Activated CD4-positive, alpha-beta T cell treated with anti-CD3 and anti-CD28 coated beads, Interleukin-2, amount 50 U/mL, for 16 hours (primary cell): Measurements from ENCODE around the gene SLC35A1.
"Not testable (repeated sequence)": the region's sequence is repeated elsewhere in the genome, so short reads cannot be mapped to it uniquely, and the experiment has no call there.

ENCODE experiments used
- DNase-seq: peaks from one replicate; pipeline ENCODE4 v3.0.0-alpha.2; 2020

SLC35A1 gene, protein sequence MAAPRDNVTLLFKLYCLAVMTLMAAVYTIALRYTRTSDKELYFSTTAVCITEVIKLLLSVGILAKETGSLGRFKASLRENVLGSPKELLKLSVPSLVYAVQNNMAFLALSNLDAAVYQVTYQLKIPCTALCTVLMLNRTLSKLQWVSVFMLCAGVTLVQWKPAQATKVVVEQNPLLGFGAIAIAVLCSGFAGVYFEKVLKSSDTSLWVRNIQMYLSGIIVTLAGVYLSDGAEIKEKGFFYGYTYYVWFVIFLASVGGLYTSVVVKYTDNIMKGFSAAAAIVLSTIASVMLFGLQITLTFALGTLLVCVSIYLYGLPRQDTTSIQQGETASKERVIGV

DNA sequence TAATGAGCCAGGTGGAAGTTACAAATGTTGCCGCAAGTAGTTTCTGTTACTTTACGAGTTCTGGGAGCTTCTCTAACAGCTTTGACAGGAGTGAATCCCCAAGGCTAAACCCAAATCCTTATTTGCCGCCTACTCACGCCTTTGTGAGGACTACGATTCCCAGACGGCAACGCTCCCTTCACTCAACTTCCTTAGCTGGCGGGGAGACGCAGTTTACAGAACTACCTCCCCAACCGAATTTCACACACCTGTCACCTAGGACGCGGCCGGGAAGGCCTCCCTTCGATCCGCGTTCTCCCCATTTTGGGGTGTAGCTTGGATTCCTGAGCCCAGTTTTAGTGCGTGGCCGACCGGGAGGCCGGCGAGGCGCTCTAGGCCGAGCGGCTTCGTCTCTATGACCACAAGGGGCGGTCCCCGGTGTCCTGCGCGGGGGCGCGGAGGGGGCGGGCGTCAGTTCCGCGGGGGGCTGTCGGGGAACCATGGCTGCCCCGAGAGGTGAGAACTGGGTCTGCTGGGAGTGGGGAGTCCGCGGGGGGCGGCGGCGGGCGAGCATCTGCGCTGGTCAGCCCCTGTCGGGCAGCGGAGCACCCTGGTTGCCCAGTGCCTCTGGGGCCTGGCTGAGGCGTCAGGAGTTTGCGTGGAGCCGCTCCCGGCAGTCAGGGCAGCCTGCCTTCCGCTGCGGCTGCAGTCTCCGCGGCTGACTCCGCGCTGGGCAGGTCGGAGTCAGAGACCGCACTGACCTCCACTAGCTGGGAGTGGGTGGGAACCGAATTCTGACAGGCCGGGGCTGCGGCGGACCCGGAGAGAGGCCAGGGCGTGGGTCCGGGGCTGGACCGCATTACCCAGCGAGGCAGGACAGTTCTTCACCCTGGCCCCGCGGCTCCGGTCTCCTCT lies at the start of gene SLC35A1:
SLC35A1 (plus strand) TSS at position 450 of the 894 bp plus-strand sequence; CDS start at position 480, 30 bp downstream.
- DNase-seq = peak; percentile 82

DNA sequence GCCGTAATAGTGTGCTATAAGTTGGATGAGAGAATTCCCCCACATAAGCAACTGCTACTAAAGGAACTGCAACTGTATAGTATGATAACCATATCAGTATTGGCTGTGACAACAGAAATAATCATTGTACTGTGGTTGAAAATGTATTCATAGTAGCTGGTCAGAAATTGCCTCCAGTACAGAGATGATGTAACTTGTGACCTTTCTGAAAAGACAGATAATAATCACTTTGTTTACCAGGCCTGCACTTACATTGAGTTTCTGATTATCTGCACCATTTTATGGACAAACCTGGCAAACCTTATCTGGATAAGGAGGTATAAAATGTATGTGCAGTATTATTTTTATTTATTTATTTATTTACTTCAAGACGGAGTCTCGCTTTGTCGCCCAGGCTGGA lies 46.0 kb upstream of the SLC35A1 start:
- DNase-seq = no peak

DNA sequence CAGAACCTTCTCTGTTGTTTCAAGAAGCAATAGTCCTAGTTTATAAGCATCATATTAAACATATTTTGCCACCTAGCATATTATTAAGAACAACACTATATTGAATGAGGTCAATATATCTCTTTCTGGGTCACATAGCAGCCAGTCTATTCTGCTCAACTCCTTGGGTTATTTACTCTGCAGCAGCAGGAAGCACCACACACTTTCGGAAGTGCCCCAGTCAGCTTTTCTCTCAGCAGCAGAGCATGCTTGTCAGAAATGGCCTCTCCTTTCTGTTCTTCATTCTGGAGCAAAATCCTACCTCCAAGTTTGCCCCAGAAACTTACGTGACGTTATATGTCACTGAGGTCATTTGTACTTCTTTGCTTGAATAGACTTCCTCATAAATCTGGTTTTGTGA lies 42.3 kb upstream of the SLC35A1 start:
- no peak for DNase-seq

DNA sequence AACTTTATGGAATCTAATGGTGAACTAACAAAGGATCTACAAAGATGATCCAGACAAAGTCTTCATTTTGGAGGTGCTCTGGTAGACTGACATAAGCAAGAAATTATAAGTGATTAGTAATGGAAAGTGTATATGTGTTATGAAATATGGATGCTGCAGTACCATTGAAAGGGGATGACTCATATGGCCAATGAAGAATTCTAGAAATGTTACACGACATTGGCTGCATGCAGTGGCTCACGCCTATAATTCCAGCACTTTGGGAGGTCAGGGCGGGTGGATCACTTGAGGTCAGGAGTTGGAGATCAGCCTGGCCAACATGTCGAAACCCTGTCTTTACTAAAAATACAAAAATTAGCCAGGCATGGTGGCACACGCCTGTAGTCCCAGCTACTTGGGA lies 41.5 kb upstream of the SLC35A1 start:
- no peak for DNase-seq

DNA sequence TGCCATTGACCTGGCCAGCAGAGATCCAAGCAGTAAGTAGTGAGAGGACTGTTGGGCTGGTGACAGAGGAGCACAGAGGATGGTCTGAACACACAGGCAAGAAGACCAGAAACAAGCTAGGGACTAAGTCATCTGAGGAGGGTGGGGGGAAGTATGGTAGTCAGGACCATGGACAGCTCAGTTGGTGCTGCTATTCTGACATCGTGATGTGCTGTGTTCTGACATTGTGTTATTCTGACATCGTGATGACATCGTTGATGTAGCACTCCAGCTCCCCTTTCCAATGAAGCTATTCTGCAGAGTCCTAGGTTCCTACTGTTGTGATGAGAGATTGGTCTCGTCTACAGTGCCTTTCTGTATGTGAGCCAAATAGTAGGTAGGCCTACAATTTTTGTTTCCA lies 36.3 kb upstream of the SLC35A1 start:
- DNase-seq = peak; percentile 43

DNA sequence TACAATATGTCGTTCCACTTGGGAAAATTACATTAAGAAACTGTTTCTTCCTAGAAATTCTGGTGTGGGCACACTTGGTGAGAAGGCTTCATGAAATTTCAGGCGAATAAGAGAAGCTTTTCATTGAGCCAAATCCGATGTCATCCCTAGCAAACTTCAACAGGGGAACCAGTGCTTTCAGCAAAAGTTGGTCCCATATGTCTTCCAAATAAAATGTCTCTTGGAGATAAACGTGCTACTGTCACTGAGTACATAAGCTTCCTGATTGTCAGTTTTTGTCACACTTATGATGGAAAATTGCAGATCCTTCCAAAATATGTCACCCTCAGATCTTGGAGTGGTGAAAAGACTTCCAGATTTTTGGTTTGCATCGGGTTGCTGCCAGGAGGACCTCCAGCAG lies 31.1 kb upstream of the SLC35A1 start:
- DNase-seq = no peak

DNA sequence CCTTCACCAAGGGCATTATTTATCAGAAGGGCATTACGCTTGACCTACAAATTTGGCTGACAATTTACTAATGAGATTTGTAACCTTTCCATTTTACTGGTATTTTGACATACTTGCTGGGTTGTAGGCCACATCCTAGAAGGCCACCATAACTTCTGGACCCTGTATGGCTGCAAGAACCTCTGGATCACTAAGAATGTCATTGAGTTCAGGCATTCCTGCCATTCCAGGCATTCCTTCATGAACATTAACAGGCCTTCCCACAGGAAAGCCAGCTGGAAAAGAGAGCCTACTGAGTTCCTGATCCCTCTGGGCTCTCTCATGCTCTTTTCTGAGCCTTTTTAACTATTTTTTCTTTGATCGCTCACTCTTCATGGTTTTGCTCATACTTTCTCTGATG lies 28.4 kb upstream of the SLC35A1 start:
- DNase-seq = no peak

DNA sequence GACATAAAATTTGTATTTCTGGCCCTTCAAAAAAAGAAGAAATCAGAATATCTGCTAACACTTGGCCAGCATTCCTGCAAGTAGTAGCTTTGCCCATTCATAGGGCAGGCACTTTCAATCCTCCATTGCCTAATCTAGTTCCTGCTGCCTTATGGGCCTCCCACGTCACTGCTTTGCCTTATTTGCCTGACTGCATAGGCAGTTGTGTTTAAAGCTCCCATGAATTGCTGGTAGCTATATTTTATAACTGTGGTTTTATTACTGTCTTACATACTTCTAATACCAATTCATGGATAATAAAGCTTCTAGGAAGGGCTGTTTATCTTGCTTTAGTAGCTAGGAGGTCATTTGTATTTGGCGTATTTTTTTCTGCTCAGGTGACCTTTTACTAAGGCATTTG lies 7.7 kb upstream of the SLC35A1 start:
- DNase-seq = no peak

DNA sequence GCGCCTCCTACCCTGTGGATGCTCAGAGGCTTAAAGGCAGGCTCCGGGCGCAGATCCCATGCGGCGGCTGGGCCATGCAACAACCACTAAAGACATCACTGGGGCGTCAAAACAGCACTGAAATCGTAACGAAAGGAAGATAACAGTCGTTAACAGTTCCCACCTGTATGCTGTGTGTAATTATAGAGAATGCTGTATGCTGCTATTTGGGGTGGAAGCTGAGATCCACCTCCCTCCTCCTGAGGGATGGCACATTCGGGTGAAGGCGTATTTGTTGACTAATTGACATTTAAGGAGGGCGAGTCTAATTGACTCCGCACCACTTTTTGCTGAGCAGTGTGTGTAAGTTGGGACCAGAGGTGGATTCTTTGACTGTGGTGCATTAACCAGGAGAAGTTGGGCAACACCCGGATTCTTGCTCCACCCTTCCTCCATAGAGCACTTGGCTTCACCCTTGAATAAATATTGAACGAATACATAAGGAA lies 687 bp downstream of the SLC35A1 start:
- peak; percentile 69 for DNase-seq

DNA sequence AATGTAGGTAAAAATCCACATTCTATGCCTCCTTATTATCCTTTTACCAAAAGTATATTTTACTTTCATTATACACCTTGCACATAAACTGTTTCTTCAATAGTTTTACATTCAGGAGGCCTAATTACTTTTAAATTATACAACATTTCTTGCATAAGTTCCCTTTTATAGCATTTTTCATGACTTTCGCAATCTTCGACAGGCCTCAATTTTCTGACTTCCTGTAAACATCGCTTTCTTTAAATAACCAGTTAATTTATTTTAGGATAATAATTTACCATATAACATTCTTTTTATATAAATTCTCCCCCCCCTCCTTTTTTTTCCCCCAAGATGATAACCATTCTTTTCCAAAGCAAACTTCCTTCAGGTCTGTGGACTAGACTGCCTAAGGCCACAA lies 9.2 kb downstream of the SLC35A1 start:
- no peak for DNase-seq

DNA sequence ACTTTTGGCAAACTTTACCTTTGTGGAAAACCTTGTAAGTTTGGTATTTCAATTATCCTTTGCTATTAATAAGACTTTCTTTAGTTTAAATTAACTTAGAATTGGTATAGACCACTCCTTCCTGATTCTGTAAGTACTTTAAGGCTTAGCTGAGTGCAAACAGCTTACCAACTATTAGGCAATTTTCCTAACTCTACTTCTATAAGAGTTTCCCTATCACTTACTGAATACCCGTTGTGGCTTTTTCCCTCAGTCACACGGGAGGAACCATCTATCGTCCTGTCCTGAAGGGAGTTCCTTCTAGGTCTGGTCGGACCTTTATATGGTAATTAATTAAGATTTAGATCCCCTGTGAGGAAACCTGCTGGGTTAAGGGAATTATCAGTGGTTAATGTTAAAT lies 9.6 kb downstream of the SLC35A1 start:
- DNase-seq = no peak

DNA sequence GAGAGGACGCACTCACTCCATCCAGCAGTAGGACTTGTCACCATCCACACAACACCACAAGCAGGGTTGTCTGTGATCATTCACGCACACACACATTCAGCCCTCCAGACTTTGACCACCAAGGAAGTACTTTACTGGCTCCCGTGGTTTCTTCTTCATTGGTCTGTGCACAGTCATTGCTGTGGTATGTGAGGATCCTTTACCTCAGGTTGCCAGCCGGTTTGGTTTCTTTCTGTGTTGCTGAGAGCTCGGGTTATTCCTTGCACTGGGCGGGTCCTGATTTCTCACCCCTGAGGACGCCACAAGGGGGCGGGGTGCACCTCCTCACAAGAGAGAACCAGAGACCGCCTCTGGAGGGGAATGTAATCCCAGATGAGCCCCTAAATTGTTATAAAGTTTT lies 11.2 kb downstream of the SLC35A1 start:
- peak; percentile 7 for DNase-seq

DNA sequence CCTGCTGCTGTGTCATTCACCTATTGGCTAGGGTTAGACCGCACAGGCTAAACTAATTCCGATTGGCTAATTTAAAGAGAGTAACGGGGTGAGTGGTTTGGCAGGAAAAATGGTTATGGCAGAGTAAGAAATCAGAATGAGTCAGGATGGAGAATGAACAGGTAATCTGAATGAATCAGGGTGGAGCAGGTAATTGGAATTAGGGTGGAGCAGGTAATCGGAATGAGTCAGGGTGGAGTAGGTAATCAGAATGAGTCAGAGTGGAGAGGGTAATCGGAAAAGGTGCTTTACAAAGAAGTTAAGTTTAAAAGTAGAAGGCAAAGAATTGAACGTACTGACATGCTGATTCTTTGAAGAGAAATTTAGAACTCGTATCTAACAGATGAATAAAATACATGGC lies 11.7 kb downstream of the SLC35A1 start:
- no peak for DNase-seq

DNA sequence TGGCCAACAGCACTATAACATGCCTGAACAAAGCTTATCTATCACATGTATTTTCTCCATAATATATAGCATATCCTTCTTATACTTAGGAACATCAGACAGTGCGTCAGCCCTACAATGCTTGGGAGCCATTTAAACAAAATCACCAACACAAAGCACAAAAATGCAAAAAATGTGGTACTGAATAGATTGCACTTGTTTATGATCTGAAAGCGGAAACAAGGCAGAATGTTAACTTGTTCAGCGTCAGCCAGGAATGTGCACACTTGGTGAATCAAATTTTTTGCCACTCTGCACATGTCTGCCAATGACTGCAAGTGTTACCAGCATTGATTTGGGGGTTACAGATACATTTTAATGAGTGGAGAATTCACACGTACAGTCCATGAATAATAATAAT lies 14.8 kb downstream of the SLC35A1 start:
- DNase-seq = no peak

DNA sequence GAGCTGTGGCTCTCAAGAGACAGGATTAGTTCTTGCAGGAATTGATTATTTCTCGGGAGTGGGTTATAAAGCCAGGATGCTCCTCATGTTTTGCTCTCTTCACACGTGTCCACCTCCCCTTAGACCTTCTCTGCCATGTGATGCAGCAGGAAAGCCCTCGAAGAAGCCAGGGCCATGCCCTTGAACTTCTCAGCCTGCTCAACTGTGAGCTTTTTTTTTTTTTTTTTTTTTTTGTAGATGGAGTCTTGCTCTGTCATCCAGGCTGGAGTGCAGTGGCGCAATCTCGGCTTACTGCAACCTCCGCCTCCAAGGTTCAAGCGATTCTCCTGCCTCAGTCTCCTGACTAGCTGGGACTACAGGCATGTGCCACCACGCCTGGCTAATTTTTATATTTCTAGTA lies 16.6 kb downstream of the SLC35A1 start:
- DNase-seq = not testable (repeated sequence)

DNA sequence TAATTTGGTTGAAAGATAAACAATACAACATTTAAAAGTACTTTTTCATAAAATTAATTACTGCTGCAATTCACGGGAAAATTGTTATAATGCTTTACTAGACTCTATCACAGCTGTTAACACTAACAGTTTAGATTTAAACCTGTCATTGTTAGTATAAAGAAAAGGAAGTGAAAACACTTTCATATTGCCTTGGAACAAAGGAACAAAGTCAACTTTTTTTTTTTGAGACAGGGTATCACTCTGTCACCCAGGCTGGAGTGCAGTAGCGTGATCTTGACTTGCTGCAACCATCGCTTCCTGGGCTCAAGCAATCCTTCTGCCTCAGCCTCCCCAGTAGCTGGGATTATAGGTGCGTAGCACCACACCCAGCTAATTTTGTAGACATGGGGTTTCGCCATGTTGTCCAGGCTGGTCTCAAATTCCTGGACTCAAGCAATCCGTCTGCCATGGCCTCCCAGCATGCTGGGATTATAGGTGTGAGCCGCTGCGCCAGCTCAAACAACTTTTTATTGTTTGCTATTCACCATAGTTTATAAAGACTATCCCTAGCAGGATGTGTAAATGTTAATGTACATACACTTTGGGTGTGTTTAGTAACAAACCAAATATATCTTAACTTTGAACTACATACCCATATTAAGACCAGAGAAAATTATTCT lies 22.1 kb downstream of the SLC35A1 start:
- DNase-seq = no peak

DNA sequence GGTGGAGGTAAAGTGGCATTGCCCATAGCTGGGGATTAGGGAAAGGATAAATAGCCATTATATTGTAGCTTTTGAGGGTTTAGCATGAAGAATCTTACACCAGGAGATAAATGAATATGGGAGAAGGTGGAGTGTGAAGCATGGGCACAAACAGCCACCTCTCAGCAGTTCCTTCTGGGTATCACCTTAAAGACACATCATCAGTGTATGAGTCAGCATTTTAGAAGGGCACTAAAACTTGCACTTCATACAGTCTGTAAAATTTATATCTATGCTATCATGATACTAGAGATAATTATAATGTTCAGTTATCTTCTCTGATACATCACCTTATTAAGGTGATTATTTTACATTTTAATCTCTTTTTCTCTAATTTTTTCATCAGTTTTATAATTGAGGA lies 25.3 kb downstream of the SLC35A1 start:
- DNase-seq = no peak

DNA sequence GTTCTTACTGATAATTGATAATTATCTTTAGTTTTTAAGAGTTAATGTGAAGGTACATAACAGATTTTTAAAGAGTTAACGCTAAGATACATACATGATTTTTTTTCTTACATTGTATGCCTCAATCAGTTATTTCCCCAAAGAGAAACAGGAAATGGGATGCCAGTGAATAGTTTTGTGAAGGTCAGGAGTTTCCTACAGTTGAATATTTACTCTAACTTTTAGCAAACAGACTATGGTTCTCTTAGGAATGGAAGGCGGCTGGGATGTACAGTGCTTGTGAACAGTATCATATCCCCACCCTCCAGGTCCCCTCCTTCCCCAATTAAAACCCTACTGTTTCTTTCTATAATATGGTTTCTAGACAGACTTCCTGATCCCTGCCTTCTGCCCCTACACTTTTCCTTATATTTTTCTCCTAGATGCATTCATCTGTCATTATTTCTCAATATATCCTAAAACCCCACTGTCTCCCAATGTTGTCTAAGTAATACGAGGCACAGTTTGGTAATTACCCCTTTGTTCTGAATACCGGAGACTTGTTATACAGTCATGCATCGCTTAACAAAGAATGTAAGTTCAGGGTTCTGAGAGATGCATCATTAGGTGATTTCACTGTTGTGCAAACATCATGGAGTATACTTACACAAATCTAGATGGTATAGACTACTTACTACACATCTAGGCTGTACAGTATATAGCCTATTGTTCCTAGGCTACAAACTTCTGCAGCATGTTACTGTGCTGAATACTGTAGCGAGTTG lies 29.2 kb downstream of the SLC35A1 start:
- DNase-seq = no peak

DNA sequence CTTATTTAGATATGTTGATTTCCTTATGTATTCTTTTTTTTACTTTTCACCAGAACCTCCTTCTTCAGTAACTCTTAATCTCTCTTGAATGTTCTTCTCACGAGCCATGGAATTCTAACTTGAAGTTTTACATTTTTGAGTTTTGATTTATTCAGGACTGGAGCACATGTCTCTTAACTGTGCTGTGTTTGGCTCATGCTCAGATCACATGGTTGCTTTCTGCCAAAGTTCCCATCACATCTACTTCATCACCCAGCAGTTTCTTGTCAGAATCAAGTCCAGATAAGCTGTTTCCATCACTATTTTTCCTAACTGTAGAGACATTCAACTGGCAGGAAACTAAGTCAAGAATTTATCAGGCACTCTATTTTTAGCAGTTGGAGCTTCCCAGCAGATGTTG lies 31.7 kb downstream of the SLC35A1 start:
- no peak for DNase-seq

DNA sequence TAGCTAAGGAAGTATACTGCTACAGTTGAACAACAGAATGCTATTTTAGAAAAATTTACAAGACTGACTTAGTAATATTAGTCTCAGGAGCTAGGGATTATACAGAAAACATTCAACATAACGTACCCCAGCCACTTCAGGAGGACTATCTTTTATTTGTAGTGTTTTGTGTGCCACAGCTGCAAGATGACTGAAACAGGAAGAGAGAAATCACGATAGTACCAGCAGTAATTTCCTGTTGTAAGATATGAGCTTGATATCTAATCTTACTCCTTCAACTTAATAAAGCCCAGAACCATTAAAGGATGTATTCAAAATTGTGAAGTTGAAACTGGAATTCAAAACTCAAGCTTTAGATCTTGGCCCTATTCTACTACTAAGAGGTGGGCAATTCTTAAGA lies 42.1 kb downstream of the SLC35A1 start:
- peak; percentile 5 for DNase-seq

DNA sequence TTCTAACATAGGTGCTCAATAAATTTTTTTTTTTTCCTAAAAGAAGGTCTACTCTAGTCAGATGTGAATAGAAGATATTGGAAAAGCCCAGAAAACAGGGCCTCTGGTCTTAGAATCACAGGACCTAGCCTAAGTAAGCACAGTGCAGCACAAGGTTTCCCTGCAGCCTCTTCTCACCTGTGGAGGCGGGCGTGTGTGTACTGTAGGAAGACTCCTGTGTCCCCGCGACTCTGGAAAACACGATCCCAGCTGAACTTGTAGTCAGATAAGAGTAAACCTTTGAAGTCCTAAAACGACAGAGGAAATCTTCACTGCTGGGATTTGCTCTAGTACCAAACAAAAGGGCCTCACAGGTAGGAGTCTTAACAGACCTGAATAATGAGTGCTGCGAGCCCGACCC lies 45.7 kb downstream of the SLC35A1 start:
- DNase-seq = no peak

DNA sequence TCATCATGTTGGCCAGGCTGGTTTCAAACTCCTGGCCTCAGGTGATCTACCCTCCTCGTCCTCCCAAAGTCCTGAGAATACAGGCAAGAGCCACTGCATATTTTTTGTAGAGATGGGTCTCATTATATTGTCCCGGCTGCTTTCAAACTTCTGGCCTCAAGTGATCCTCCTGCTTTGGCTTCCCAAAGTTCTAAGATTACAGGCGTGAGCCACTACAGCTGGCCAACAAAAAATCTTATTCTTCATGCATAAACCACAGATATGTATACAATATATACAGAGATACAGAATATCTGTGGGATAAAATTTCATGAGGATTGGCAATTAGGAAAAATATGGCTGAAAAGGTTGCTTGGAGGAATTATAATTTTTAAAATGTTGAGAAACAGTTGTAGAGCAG lies 49.9 kb downstream of the SLC35A1 start:
- DNase-seq = no peak

DNA sequence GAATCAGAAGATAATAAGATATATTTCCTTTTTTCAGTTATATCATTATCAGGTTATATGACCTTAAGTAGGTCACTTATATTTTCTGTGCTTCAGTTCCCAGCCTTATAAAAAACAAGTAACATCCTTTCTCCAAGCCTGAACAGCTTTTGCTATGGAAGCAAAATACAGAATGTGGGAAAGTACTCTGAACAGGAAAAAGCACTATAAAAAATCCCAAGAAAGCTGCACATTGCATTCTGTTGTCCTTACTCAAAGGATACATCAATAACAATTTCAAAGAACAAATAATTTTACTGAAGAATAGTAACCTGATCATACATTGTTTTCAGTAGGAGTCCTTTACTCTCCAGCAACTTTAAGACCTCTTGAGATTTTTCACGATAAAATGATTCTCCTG lies 56.4 kb downstream of the SLC35A1 start:
- no peak for DNase-seq
